GM12865 (cell line): ENCODE results near the gene LPP.

ENCODE experiments used
- DNase-seq: peaks from one replicate; pipeline ENCODE4 v3.0.0; 2010; ENCODE audit warnings: low read depth
- H3K4me3 ChIP-seq: 2 replicates; pipeline ENCODE4 v1.5.1; 2011; ENCODE audit warnings: mild to moderate bottlenecking, low read depth, low read length, control low read depth
- CTCF ChIP-seq: IDR thresholded peaks from 2 replicates; pipeline ENCODE4 v1.5.1; 2011; ENCODE audit warnings: low read length, control low read depth, low read depth, inconsistent platforms; ENCODE audit not compliant: insufficient read depth; ENCODE audit errors: missing control alignments

Gene LPP

GRCh38 chr3:188401244-188401993 lies 247.5 kb downstream of the LPP start:
- H3K4me3 ChIP-seq, result no peak overlapping the region
- DNase-seq, result no peak
- no peak for TF ChIP-seq CTCF

- DNase-seq, result no peak
- no peak for TF ChIP-seq CTCF
- no peak overlapping the region for H3K4me3 ChIP-seq
Measured at GRCh38 chr3:188402229-188402628, 248.3 kb downstream of the LPP start.

GRCh38 chr3:188403404-188403803 lies 249.4 kb downstream of the LPP start:
- TF ChIP-seq CTCF, result no peak
- no peak overlapping the region for H3K4me3 ChIP-seq
- DNase-seq, result no peak

GRCh38 chr3:188404124-188404523 lies 250.2 kb downstream of the LPP start:
- no peak for TF ChIP-seq CTCF
- DNase-seq, result no peak
- H3K4me3 ChIP-seq, result no peak overlapping the region

GRCh38 chr3:188404701-188405100 lies 250.7 kb downstream of the LPP start:
- TF ChIP-seq CTCF, result no peak
- no peak overlapping the region for H3K4me3 ChIP-seq
- DNase-seq, result no peak

GRCh38 chr3:188407158-188407880 lies 253.4 kb downstream of the LPP start:
- no peak for TF ChIP-seq CTCF
- DNase-seq, result no peak
- H3K4me3 ChIP-seq, result no peak overlapping the region
